ENCODE data around the gene ZNF619. TPM values are rescaled to one million over a fixed set of nuclear protein-coding genes. Genes with fewer than 3 reads are reported as not detected.

The ZNF619 gene
- total RNA-seq, 1 donor, result 6.5 TPM

GRCh38 chr3:40497288-40497687 is 20.4 kb downstream of the ZNF619 start:
- no peaks in the 10 kb centered on the region for H3K4me1 ChIP-seq (ENCODE audit: insufficient read depth, low read length)
- H3K4me2 ChIP-seq (ENCODE audit: insufficient read depth, low read length), result no peak overlapping the region
- H3K79me2 ChIP-seq (ENCODE audit: insufficient read depth, low read length), result no peaks in the 10 kb centered on the region
- no peaks in the 10 kb centered on the region for H4K20me1 ChIP-seq (ENCODE audit: insufficient read depth, low read length)
- no peaks in the 10 kb centered on the region for H3K27me3 ChIP-seq (ENCODE audit: insufficient read depth, low read length)
- no peak for DNase-seq (ENCODE audit: insufficient read length, low spot score, missing footprints)
- no peaks in the 10 kb centered on the region for H3K9me3 ChIP-seq (ENCODE audit: low read depth, low read length)
- no peak overlapping the region for H3K27ac ChIP-seq (ENCODE audit: low read depth, low read length)
- no peak for TF ChIP-seq CTCF (IDR thresholded peaks at IDR 0.05; ENCODE audit: extremely low read depth, low read depth, low read length)
- H3K36me3 ChIP-seq (ENCODE audit: insufficient read depth, low read length), result no peaks in the 10 kb centered on the region
- H3K4me3 ChIP-seq (ENCODE audit: insufficient read depth, low read length), result no peak overlapping the region
- no peak overlapping the region for H2AFZ ChIP-seq (ENCODE audit: low read length)

GRCh38 chr3:40499952-40500351 is 23.0 kb downstream of the ZNF619 start:
- DNase-seq (ENCODE audit: insufficient read length, low spot score, missing footprints), result no peak
- Histone ChIP-seq H3K4me2 (ENCODE audit: insufficient read depth, low read length) (no peak overlapping the region), H3K36me3 (ENCODE audit: insufficient read depth, low read length) (no peaks in the 10 kb centered on the region), H2AFZ (ENCODE audit: low read length) (no peak overlapping the region), H3K4me3 (ENCODE audit: insufficient read depth, low read length) (no peak overlapping the region), H3K9me3 (ENCODE audit: low read depth, low read length) (no peaks in the 10 kb centered on the region), H3K4me1 (ENCODE audit: insufficient read depth, low read length) (peaks cover 9% of the 10 kb centered on the region), H3K27ac (ENCODE audit: low read depth, low read length) (no peak overlapping the region), H3K79me2 (ENCODE audit: insufficient read depth, low read length) (no peaks in the 10 kb centered on the region), H4K20me1 (ENCODE audit: insufficient read depth, low read length) (no peaks in the 10 kb centered on the region), H3K27me3 (ENCODE audit: insufficient read depth, low read length) (no peaks in the 10 kb centered on the region)
- TF ChIP-seq CTCF (IDR thresholded peaks at IDR 0.05; ENCODE audit: extremely low read depth, low read depth, low read length), result no peak

- Histone ChIP-seq H3K4me1 (ENCODE audit: insufficient read depth, low read length) (peaks cover 21% of the 10 kb centered on the region), H3K27ac (ENCODE audit: low read depth, low read length) (no peak overlapping the region), H4K20me1 (ENCODE audit: insufficient read depth, low read length) (no peaks in the 10 kb centered on the region), H2AFZ (ENCODE audit: low read length) (no peak overlapping the region), H3K27me3 (ENCODE audit: insufficient read depth, low read length) (no peaks in the 10 kb centered on the region), H3K36me3 (ENCODE audit: insufficient read depth, low read length) (no peaks in the 10 kb centered on the region), H3K79me2 (ENCODE audit: insufficient read depth, low read length) (no peaks in the 10 kb centered on the region), H3K9me3 (ENCODE audit: low read depth, low read length) (no peaks in the 10 kb centered on the region), H3K4me3 (ENCODE audit: insufficient read depth, low read length) (no peak overlapping the region), H3K4me2 (ENCODE audit: insufficient read depth, low read length) (no peak overlapping the region)
- no peak for TF ChIP-seq CTCF (IDR thresholded peaks at IDR 0.05; ENCODE audit: extremely low read depth, low read depth, low read length)
- DNase-seq (ENCODE audit: insufficient read length, low spot score, missing footprints), result no peak
Observed at GRCh38 chr3:40502034-40502433, 25.1 kb downstream of the ZNF619 start.

GRCh38 chr3:40504636-40505430 is 27.9 kb downstream of the ZNF619 start:
- Histone ChIP-seq H3K79me2 (ENCODE audit: insufficient read depth, low read length) (no peaks in the 10 kb centered on the region), H3K4me1 (ENCODE audit: insufficient read depth, low read length) (peaks cover 21% of the 10 kb centered on the region), H3K27ac (ENCODE audit: low read depth, low read length) (peak overlapping the region; percentile 86), H3K4me2 (ENCODE audit: insufficient read depth, low read length) (peak overlapping the region; percentile 70), H3K9me3 (ENCODE audit: low read depth, low read length) (no peaks in the 10 kb centered on the region), H3K27me3 (ENCODE audit: insufficient read depth, low read length) (no peaks in the 10 kb centered on the region), H2AFZ (ENCODE audit: low read length) (no peak overlapping the region), H4K20me1 (ENCODE audit: insufficient read depth, low read length) (no peaks in the 10 kb centered on the region), H3K4me3 (ENCODE audit: insufficient read depth, low read length) (no peak overlapping the region), H3K36me3 (ENCODE audit: insufficient read depth, low read length) (no peaks in the 10 kb centered on the region)
- peak; percentile 91 for DNase-seq (ENCODE audit: insufficient read length, low spot score, missing footprints)
- TF ChIP-seq CTCF (IDR thresholded peaks at IDR 0.05; ENCODE audit: extremely low read depth, low read depth, low read length), result no peak

Data from osteoblast (primary cell).